GM19468 (cell line): ENCODE data around the gene EEFSEC.

Experiments used
- ATAC-seq: cut with Tn5 transposase; IDR thresholded peaks from one replicate; pipeline ENCODE4 v1.9.1; 2021; ENCODE audit warnings: mild to moderate bottlenecking, moderate library complexity, moderate number of reproducible peaks; ENCODE audit not compliant: unreplicated experiment; ENCODE audit errors: extremely low read depth

Gene EEFSEC

GRCh38 chr3:128267541-128267940 is 114.3 kb downstream of the EEFSEC start:
- ATAC-seq: no peak

GRCh38 chr3:128269006-128269775 is 115.9 kb downstream of the EEFSEC start:
- no peak for ATAC-seq

- ATAC-seq: no peak
Observed at GRCh38 chr3:128269796-128270195, 116.5 kb downstream of the EEFSEC start.

DNA sequence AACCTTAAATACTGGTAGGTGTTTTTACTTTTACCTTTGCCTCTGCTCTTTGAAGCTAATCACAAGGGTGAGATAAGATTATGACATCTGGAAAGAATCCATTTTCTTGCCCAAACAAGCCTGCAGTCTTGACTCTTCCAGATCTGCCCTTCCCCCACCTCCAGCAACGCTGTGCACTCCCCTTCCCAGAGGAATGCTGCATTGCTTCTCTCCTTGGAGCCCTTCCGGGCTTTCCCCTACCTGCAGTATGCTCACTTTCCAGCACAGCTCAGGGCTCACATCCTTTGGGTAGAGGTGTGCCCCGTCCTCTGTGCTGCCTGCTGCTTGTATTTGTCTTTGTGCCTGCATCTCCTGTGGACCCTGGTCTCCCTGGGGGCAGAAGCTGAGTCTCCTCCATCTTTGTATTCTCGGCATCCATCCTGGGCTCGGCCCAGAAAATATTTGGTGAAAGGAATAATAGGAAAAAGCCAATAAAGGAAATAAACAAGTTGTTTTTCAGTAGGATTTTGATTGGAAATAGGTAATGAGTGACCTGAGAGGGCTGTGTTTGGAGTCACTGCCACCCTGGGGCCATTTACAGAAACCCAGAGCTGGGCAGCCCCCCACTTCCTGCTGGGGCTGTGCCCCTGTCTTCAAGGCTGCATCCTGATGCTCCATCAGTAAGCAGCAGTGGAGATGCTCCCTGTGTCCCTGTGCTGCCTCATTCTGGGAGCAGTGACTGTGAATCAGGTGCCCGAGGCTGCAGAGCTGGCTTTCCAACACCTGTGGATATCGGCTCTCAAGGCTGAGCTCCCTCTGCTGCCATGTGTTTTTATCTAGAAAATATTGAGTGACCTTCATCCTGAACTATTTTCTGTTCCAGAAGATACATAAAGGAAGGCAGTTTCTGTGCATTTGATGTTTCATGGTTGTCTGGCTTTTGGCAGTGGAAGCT is 117.5 kb downstream of the EEFSEC start:
- ATAC-seq: no peak

GRCh38 chr3:128271536-128272332 is 118.5 kb downstream of the EEFSEC start:
- ATAC-seq: no peak

DNA sequence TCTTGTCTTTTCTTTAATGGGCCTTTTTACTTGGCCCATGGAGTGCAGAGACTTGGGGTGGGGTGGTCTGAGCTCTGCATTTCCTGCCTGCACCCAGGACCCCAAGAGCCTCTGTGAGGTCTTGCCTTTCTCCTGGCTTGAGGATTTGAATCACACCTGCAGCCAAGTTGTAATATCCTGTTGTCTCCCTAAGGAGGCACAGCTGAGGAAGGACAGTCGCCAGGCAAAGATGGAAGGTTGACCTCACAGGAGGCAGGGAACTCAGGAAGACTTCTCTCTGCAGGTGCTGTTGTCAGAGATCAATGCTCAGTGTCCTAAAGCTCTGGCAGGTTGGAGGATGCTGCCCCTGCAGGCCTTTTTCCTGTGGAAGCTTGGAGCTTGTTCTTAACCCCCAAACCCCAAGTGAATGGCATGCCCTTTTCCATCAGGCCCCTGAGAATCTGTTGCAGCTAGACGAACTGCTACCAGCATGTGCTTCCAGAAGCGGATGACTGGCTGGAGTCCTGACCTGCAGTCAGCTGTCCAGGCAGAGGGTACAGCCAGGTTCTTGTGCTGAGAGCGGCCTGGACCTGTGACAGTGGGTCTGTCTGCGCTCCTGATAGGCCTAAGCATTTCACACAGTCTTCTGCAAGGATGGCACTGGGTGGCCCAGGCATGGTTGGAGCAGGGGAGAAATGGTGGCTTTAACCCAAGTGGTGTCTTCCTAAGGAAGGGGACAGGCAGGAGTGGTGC is 120.0 kb downstream of the EEFSEC start:
- ATAC-seq: no peak

DNA sequence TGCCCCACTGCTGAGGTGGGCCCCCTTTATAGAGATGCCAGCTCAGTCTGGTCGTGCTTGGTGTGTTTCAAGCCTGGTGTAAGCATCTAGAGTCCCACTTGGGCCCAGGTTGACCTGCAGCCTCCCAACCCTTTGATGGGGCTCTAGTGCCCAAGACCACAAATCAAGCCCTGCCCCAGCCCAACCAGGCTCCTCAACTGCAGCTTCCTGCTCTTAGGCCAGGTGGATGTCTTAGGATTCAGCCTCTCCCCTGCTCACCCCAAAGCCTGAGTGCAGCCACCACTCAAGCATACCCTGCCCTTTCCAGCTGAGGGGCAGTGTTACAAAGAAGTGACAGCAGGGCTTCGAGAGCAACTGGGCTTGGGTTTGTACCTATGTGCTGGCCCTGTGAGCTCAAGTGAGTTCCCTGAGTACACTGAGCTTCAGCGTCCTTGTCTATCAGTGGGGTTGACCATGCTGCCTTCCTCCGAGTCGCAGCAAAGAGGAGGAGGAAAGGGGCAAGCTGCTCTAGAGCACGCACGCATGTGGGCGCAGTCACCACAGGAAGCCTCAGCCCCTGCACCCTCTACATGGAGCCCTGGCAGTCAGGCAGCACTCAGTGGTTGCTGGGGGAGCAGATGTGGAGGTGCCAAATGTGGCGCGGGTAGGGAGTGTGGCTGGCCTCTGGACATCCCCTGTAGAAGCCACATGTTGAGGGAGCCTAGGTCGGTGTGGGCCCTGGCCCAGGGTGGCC is 120.7 kb downstream of the EEFSEC start:
- ATAC-seq: no peak

DNA sequence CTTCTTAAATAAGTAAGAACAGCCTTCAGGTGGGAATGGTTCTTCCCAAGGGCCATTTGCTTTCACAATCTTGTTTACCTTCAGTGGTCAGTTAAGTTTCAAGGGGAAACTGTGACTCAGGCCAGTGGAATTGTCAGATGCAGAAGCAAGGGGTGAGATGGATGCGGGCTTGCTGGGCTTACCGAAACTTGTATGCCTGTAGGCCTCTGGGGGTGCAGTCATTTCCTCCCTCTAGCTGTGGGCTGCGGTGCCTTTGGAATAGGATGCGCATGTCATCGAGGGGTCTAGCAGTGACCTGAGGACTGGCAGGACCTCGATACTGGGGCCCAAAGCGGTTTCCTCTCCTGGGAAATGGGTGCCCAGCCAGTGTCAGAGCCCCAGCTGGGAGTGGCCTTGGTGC is 121.6 kb downstream of the EEFSEC start:
- ATAC-seq: no peak

DNA sequence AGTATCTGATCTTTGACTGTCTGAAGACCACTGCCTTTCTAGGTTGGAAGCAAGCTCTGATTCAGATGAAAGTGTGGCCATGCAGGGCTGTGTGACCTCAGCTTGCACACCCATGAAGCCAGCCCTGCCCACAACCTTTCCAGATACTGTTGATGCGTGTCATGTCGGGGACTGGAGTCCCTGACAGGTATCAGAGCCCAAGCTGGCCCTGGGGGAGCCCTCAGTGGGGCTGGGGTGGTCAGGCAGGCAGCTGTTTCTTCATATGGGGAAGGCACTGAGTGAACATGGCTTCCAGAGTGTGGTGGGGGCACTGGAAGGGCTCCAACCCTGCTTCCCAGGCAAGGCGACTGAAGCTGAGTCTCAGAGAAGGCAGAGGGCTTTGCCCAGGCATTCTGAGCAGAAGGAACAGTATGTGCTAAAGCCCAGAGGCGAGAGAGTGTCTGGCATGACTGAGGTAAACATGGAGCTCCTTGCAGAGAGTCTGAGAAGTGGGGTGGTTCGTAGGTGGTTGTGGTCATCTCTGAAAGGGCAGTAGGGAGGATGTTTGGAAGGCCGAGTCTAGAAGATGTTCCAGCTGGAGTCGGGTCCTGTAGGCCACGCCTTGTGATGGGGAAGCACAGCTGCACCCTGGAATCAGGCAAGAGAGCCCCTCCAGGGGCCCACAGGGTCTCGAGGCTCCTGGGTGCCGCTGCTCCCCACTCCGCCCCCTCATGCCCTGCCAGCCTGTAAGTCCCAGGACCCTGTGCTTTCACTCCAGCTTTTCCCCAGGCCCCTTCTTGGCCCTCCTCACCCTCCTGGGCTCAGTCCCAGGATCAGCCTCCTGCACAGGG is 122.2 kb downstream of the EEFSEC start:
- ATAC-seq: no peak

DNA sequence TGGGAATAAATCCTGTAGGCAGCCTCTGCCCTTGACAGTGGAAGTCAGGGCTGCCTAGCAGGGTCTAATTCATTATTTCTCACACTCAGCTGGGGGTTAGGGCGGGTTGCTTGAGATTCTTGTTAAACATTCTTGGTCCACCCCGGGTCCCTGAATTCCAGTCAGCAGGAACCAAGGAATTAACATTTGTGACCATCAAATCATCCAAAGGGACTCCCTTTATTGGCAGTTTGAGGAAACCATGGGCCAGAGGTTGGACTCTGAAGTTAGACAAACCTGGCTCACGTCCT is 122.8 kb downstream of the EEFSEC start:
- ATAC-seq: no peak

DNA sequence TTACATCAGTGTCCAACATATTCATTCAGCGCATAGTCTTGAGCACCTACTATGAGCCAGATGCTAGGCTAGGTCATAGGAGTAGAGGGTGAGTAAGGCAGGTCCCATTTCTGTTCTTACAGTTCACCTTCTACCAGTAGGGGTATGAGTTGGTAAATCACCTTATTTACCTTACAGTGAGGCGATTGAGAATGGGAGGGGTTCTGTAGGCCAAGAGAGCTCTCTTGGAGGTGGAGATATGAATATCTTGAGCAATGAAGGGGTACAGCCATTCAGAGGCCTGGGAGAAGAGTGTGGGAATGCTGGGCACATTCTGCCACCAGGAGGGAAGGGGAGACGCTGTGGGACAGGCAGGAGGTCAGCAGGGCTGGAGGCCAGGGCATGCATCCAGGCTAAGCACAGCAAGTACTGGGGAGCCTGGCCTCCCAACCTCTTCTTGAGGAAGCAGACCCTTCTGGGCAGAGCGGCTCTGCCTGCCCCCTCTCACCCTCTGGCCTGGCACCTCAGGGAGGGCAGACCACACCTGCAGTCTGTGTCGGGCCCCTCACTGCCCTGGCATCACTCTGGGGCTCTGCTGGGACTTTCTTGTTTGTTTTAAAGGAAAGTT is 123.4 kb downstream of the EEFSEC start:
- no peak for ATAC-seq

DNA sequence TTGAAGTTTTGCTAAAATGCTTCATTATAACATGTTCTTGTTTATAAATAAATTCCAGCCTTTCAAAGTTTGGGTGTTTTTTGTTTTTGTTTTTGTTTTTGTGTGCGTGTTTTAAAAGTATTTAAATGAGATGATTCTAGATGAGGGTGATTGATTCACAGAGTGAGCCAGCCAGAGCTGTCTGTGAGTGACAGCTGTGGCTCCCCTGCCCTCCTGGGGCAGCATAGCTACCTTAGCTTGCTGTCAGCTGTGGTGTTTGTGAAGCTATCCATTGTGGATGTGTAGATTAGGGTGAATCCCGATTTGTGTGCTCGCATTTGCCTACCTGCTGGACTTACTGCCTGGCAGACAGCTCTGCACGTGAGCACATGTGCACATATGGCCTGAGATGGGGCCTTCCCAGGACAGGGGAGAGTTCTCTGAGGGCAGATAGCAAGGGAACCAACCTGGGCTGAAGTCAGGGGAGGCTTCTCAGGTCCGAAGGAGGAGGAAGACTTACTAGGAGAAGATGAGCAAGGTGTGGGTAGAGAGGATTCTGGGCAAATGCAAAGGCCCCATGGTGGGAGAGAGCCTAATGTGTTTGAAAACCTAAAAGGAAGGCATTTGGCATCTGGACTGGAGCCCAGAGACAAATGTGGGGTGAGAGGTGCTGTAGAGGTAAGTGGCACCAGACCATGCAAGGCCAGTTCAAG is 124.2 kb downstream of the EEFSEC start:
- no peak for ATAC-seq

DNA sequence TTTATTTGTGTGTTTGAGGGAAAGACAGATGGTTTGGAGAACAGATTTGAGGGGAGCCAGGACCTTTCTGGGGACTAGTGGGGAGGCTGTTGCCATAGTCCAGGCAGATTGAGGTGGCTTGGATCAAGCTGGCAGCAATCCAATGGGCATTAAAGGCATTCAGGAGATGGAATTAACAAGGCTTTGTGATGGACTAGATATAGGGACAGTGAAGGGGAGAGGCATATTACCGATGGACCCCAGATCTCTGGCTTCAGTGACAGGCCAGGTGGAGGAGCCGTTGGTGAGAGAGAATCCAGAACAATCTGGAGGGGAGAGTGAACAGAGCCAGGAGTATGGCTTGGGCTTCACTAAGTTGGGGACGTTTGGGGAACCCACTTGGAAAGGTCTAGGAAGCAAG is 124.8 kb downstream of the EEFSEC start:
- no peak for ATAC-seq

- ATAC-seq: no peak
Observed at GRCh38 chr3:128278761-128279600, 125.7 kb downstream of the EEFSEC start.

GRCh38 chr3:128279601-128279880 is 126.3 kb downstream of the EEFSEC start:
- no peak for ATAC-seq

- no peak for ATAC-seq
Observed at GRCh38 chr3:128280481-128281052, 127.3 kb downstream of the EEFSEC start.

GRCh38 chr3:128281056-128281455 is 127.8 kb downstream of the EEFSEC start:
- no peak for ATAC-seq
